ENCODE data around the gene RSBN1L.

Gene RSBN1L

DNA sequence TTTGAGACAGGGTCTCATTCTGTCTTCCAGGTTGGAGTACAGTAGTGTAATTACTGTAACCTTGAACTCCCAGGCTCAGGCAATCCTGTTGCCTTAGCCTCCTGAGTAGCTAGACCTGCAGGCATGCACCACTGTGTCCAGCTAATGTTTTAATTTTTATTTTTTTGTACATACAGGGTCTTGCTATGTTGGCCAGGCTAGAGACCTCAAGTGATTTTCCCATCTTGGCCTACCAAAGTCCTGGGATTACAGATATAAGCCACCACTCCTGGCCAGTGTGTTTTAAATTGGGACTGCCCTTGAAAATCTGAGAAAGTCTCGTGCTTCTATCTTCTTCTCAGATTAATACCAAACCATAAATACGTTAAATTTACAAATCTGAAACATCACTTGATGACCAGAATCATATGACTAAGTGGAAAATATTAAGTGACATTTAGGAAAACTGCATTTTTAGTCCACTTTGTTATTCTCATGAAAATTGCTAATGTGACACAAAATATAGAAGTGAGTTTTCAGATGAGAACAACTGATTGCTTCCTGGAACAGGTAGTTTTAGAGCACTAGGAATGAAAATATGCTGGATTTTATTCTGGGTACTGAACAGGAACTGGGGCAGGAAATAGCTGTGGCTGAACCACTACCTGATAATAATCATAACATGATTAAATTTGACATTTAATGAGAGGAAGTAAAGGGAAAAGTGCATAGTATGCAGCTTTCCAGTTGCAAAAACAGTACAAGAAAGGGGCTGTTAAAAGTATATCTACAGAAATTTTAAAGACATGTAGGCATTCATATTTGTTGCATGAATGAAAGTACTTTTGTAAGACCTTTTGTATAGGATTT lies 106.5 kb downstream of the RSBN1L start:
- no peak for TF ChIP-seq POLR2A (IDR thresholded peaks at IDR 0.05; ENCODE audit: low read depth, low read length)
- FAIRE-seq (no peak), DNase-seq (ENCODE audit: insufficient read length, low spot score) (no peak)

DNA sequence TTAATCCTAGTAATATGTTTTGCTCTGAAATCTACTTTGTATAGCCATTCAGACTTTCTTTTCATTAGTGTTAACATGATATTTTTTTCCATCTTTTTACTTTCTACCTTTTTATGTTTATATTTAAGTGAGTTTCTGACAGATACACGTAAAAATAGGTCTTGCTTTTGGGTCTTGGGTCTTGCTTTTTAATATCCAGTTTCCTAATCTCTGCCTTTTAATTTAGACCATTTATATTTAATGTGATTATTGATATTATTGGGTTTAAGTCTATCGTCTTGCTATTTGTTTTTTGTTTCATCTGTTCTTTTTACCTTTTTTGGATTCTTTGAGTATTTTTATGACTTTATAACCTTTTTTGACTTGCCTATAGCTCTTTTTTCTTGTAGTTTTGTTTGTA lies 110.2 kb downstream of the RSBN1L start:
- TF ChIP-seq POLR2A (IDR thresholded peaks at IDR 0.05; ENCODE audit: low read depth, low read length), result no peak
- DNase-seq (ENCODE audit: insufficient read length, low spot score) (no peak), FAIRE-seq (no peak)

DNA sequence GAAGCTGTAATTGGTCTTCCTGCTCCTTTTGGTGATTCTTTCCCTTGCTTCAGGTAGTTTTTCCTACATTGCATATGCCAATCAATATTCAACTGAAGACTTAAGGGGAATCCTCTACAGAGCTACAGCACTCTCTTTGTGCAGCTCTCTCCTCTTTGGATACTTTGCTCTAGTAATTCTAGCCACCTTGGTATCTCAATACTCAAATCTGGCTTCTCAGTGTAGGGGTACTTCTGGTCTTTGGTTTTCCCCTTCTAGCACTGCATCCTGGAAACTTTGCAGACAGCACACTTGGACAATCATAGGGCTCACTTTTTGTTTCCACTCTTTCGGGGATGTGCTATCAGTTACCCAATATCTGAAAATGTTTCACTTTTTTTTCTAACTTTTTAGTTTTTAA lies 112.3 kb downstream of the RSBN1L start:
- DNase-seq (ENCODE audit: insufficient read length, low spot score) (no peak), FAIRE-seq (no peak)
- TF ChIP-seq POLR2A (IDR thresholded peaks at IDR 0.05; ENCODE audit: low read depth, low read length), result no peak

DNA sequence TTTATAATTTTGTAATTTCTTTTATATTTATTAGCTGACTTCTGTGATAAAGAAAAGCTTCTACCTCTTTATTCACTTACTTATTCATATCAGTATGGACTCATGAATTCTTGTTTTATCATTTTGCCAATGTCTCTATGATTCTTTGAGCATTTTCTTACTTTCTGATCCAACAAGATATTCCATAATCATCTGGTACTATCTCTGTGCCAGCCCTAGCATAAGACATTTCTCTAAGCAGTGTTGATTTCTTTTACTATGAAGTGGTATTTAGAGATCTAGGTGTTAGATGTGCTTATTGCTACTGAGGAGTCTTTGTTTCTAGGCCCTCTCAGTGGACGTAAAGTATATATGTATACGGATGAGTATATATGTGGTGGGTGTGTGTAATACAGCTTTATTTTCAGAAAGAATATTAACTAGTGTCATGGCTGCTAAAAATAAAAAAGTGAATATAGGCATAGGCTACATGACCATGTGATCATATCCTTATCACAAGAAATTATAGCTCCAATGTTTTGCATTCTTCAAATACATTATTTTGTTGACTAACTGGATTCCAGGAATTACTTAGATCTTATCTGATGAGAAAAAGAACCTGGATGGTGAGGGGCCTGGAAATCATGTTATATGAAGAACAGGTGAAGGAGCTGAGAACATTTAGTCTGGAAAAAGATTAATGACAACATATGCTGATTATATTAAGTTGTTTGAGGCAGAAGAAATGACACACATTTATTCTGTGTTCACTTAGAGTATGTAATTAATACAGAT lies 115.4 kb downstream of the RSBN1L start:
- DNase-seq (ENCODE audit: insufficient read length, low spot score) (no peak), FAIRE-seq (no peak)
- TF ChIP-seq POLR2A (IDR thresholded peaks at IDR 0.05; ENCODE audit: low read depth, low read length), result no peak

DNA sequence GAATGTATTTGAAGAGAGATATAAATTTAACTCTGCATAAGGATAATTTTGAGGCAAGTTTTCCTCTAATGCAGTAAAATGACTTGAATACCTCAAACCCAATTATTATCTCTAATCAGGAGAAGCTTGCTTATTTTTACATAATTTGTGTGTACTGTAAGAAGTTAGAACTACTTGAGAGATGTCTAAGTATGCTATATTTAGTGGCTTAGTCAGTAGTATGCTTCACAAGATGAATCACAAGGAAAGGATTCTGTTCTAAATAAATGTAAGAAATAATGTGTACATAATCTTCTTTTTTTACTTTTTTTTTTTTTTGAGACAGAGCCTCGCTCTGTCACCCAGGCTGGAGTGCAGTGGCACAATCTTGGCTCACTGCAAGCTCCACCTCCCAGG lies 116.0 kb downstream of the RSBN1L start:
- FAIRE-seq (peak; percentile 15), DNase-seq (ENCODE audit: insufficient read length, low spot score) (no peak)
- no peak for TF ChIP-seq POLR2A (IDR thresholded peaks at IDR 0.05; ENCODE audit: low read depth, low read length)

DNA sequence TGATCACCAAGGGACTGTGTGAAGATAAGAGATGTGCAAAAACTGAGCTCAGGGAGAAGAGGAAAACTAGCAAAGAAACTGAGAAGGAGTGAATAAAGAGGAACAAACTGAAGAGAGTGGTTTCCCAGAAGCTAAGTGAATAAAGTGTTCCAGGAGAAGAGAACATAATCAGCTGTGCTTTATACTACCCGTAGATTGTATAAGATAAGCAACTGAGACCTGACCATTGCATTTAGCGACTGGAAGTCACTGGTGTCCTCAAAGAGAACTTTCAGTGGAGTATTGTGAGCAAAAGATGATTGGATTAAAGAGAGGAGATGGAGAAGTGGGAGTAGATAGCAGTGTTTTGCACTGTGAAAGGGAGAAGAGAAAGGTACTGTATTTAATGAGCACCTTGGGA lies 116.9 kb downstream of the RSBN1L start:
- no peak for TF ChIP-seq POLR2A (IDR thresholded peaks at IDR 0.05; ENCODE audit: low read depth, low read length)
- FAIRE-seq, result no peak
- no peak for DNase-seq (ENCODE audit: insufficient read length, low spot score)

DNA sequence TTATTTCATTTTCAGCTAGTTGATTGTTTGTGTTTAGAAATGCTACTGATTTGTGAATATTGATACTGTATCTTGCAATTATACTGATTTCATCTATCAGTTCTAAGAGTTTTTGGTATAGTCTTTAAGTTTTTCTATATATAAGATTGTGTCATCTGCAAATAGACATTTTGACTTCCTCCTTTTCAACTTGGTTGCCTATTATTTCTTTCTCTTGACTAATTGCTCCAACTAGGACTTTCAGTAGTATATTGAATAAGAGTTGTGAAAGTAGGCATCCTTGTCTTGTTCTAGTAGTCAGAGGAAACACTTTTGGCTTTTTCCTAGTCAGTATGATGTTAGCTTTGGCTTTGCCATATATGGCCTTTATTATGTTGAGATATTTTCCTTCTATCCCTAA lies 122.8 kb downstream of the RSBN1L start:
- DNase-seq (ENCODE audit: insufficient read length, low spot score), result no peak
- no peak for TF ChIP-seq POLR2A (IDR thresholded peaks at IDR 0.05; ENCODE audit: low read depth, low read length)

DNA sequence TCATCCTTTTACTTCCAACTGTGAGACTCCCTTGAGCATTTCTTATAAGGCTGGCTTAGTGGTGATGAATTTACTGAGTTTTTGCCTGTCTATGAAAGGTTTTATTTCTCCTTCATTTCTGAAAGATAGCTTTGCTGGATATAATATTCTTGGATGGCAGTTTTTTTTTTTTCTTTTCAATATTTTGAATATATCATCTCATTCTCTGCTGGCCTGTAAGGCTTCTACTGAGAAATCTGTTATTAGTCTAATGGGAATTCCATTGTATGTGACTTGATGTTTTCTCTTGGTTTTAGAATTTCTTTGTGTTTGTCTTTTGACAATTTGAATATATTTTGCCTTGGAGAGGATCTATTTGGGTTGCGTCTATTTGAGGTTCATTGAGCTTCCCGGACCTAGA lies 124.7 kb downstream of the RSBN1L start:
- TF ChIP-seq POLR2A (IDR thresholded peaks at IDR 0.05; ENCODE audit: low read depth, low read length), result no peak
- DNase-seq (ENCODE audit: insufficient read length, low spot score) (no peak), FAIRE-seq (no peak)

More for the DNA sequence above, 122.8 kb downstream of the RSBN1L start:
- no peak for FAIRE-seq

DNA sequence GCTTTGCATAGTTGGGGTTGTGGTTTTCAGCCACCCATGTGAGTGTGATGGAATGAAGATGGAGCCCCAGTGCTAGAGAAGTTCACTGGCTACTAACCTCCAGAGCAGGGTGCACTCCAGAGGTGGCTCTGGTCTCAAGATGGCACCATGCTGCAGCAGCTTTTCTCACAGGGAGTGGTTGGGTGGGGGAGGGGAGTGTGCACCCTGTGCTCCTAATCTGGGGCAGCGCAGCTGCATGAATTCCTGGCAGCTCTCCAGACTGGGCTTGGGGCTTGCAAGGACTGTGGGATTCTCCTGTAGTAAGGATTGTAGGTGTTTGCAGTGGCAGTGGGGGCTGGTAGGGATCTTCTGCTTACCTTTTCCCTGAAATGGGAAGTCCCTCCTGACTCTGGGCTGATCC lies 126.0 kb downstream of the RSBN1L start:
- FAIRE-seq (no peak), DNase-seq (ENCODE audit: insufficient read length, low spot score) (no peak)
- no peak for TF ChIP-seq POLR2A (IDR thresholded peaks at IDR 0.05; ENCODE audit: low read depth, low read length)

DNA sequence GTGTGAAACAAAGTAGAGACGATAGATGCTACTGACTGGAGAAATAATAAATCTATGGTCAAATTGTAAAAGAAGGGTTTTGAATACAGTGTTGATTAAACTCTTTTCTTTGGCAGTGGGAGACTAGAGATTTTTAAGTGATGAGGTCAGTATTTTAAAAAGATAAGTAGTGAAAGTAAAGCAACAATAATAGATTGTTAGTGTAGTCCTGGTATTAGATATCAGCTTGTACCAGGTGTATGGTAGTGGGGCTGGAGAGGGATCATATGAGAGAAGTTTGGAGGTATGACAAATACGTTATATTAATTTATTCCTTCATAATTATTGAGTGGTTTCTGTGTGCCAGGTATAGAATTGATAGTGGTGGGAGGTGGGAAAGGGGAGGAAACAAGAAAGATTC lies 127.5 kb downstream of the RSBN1L start:
- no peak for TF ChIP-seq POLR2A (IDR thresholded peaks at IDR 0.05; ENCODE audit: low read depth, low read length)
- FAIRE-seq (no peak), DNase-seq (ENCODE audit: insufficient read length, low spot score) (no peak)

DNA sequence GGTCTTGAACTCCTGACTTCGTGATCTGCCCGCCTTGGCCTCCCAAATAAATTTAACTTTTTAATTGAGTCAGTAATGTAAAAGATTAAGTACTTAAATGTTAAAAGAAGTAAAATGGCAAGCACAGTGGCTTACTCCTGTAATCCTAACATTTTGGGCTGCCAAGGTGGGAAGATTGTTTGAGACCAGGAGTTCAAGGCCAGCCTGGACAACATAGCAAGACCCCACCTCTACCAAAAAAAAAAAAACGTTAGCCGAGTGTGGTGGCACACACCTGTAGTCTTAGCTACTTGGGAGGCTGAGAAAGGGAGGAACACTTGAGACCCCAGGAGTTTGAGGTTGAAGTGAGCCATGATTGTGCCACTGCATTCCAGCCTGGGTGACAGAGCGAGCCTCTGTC lies 128.4 kb downstream of the RSBN1L start:
- no peak for FAIRE-seq

DNA sequence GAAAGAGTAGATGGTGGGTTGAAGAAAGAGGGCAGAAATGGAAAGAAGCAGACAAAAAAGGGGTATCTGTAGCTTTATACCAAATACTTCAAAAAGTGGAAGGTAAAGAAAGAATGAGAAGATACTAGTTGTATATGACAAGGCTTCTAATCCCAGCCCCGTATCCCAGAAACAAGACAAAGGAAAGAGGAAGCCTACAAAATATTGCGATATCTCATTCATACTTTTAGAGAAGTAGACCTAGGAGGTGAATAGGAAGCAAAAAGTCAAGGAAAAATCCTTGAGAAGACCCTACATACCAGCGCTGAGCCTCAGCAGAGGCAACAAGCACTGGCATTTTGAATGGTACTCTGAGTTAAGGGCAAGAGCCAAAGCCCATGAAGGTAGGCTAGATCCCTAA lies 128.9 kb downstream of the RSBN1L start:
- no peak for DNase-seq (ENCODE audit: insufficient read length, low spot score)
- TF ChIP-seq POLR2A (IDR thresholded peaks at IDR 0.05; ENCODE audit: low read depth, low read length), result no peak
- FAIRE-seq, result no peak

More for the DNA sequence above, 128.4 kb downstream of the RSBN1L start:
- no peak for DNase-seq (ENCODE audit: insufficient read length, low spot score)
- no peak for TF ChIP-seq POLR2A (IDR thresholded peaks at IDR 0.05; ENCODE audit: low read depth, low read length)

DNA sequence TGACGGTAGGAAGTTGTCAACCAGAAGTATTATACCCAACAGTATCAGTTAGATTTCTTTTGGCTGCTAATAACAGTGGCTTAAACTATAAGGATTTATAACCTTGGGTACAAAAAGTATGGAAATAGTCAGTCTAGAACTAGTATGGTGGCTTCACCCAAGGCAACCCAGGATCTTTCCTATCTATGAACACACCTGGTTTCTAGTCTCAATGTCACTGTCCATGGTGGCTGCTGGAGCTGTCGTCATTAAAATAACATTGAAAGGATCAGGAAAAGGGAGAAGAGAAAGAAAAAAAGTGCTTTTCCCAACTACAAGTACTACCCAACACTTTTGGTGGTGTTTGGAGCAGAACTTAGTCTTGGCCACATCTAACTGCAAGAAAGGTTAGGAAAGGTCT lies 130.0 kb downstream of the RSBN1L start:
- DNase-seq (ENCODE audit: insufficient read length, low spot score) (no peak), FAIRE-seq (no peak)
- no peak for TF ChIP-seq POLR2A (IDR thresholded peaks at IDR 0.05; ENCODE audit: low read depth, low read length)

DNA sequence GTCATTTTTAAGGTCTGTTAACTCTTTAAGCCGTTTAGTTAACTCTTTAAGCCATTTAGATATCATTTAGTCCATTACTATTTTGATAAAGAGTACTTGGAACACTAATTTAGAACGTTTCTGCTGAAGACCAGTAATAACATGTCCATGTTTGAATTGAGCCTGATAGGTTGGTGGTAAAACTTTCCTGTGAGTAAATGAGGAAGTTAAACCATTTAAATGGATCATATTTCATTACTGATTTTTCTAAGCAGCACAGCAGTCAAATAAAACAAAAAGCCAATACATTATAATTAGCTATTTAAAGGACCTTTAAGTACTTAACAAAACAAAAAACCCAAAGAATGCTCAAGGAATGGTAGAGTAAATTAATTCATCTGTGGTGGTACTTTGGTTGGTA lies 131.7 kb downstream of the RSBN1L start:
- DNase-seq (ENCODE audit: insufficient read length, low spot score) (no peak), FAIRE-seq (no peak)
- TF ChIP-seq POLR2A (IDR thresholded peaks at IDR 0.05; ENCODE audit: low read depth, low read length), result no peak
